PC-9 (cell line): Measurements from ENCODE around the gene SFRP5. TPM values are rescaled to one million over a fixed set of nuclear protein-coding genes. Genes with fewer than 3 reads are reported as not detected.
A peak's percentile ranks its signal among the peaks of the same experiment; 100 is the strongest.

Source experiments
- BruUV-seq: library from RNA; stranded (reverse); fragments of 400-500 nt; replicated peaks from 2 replicates; lab custom pipeline; 2021; lab: Mats Ljungman, UMichigan
- CTCF ChIA-PET: fragments of 300-600 bp; sonication (Branson Sonifier 250); formaldehyde crosslinking; loops from one replicate; lab custom pipeline; 2022; ENCODE audit warnings: antibody characterized with exemption; lab: Charles Lee
- POLR2A ChIA-PET: fragments of 300-600 bp; sonication (Branson Sonifier 250); formaldehyde crosslinking; loops from one replicate; lab custom pipeline; 2022; ENCODE audit warnings: antibody characterized with exemption; ENCODE audit not compliant: unreplicated experiment; lab: Charles Lee
- DNase-seq, 2 experiments: peaks; one replicate each; pipeline versions ENCODE4 v3.0.0 to v3.0.0-alpha.2; 2015 to 2022; ENCODE audit warnings: mixed read lengths in 1 of 2
- H2AFZ ChIP-seq: fragments of 200-600 bp; sonication (generic); 2 replicates; pipeline ENCODE4 v1.8.1; 2017; ENCODE audit warnings: antibody characterized with exemption
- H3F3A ChIP-seq: fragments of 200-600 bp; sonication (generic); 2 replicates; pipeline ENCODE4 v1.8.1; 2017; ENCODE audit warnings: antibody characterized with exemption, mild to moderate bottlenecking, low read depth; ENCODE audit not compliant: insufficient read depth
- H3K27ac ChIP-seq: fragments of 200-600 bp; sonication (generic); 2 replicates; pipeline ENCODE4 v1.6.1; 2016; ENCODE audit warnings: mixed run types
- H3K27me3 ChIP-seq: fragments of 200-600 bp; sonication (generic); 2 replicates; pipeline ENCODE4 v1.6.1; 2016; ENCODE audit warnings: low read depth, mixed run types; ENCODE audit not compliant: insufficient read depth
- H3K36me3 ChIP-seq: fragments of 200-600 bp; sonication (generic); 2 replicates; pipeline ENCODE4 v1.6.1; 2016; ENCODE audit warnings: low read depth, mixed run types
- H3K4me1 ChIP-seq: fragments of 200-600 bp; sonication (generic); replicated peaks from 2 replicates; pipeline ENCODE4 v1.6.1; 2016; ENCODE audit warnings: mixed run types; ENCODE audit not compliant: insufficient read depth
- H3K4me2 ChIP-seq: fragments of 200-600 bp; sonication (generic); 2 replicates; pipeline ENCODE4 v1.6.1; 2017; ENCODE audit warnings: mixed run types
- H3K4me3 ChIP-seq: fragments of 200-600 bp; sonication (generic); 2 replicates; pipeline ENCODE4 v1.6.1; 2016; ENCODE audit warnings: mixed run types
- H3K79me2 ChIP-seq: fragments of 200-600 bp; sonication (generic); 2 replicates; pipeline ENCODE4 v1.6.1; 2017; ENCODE audit warnings: low read depth, mixed run types
- H3K9me2 ChIP-seq: fragments of 200-600 bp; sonication (generic); 2 replicates; pipeline ENCODE4 v1.8.1; 2017; ENCODE audit warnings: mild to moderate bottlenecking; ENCODE audit not compliant: insufficient read depth
- H3K9me3 ChIP-seq: fragments of 200-600 bp; sonication (generic); 2 replicates; pipeline ENCODE4 v1.8.1; 2016; ENCODE audit warnings: low read depth; ENCODE audit not compliant: insufficient read depth
- H4K20me1 ChIP-seq: fragments of 200-600 bp; sonication (generic); 2 replicates; pipeline ENCODE4 v1.8.1; 2017; ENCODE audit not compliant: insufficient read depth
- CTCF ChIP-seq: fragments of 200-600 bp; sonication (generic); conservative IDR thresholded peaks from 2 replicates; pipeline ENCODE4 v1.6.1; 2017; ENCODE audit warnings: mixed run types, antibody characterized with exemption, mild to moderate bottlenecking, moderate library complexity
- EZH2 ChIP-seq: fragments of 200-600 bp; sonication (generic); IDR thresholded peaks from 2 replicates; pipeline ENCODE4 v1.8.0; 2017; ENCODE audit warnings: antibody characterized with exemption, low read depth
- intact Hi-C: fragments of 100-400 bp; cut with micrococcal nuclease; formaldehyde crosslinking; loops from one replicate; pipeline ENCODE4 v1.10.0; 2022; ENCODE audit not compliant: unreplicated experiment
- total RNA-seq: library from RNA; stranded (reverse); gene quantifications from 2 replicates; pipeline ENCODE4 v1.2.3, GENCODE V29; 2021

SFRP5 gene
- total RNA-seq, 1 experiment from 2014 or later = not detected

GRCh38 chr10:97788552-97789442 lies 17.0 kb upstream of the SFRP5 start:
- Histone ChIP-seq H3K27ac (no peak overlapping the region), H4K20me1 (no peaks in the 10 kb centered on the region), H3K79me2 (no peaks in the 10 kb centered on the region), H3K27me3 (no peaks in the 10 kb centered on the region), H3K36me3 (no peaks in the 10 kb centered on the region), H3K9me3 (no peaks in the 10 kb centered on the region), H3K9me2 (no peaks in the 10 kb centered on the region), H3K4me2 (no peak overlapping the region), H3K4me1 (no peaks in the 10 kb centered on the region), H3F3A (no peaks in the 10 kb centered on the region), H3K4me3 (no peak overlapping the region), H2AFZ (no peak overlapping the region)
- no peak for TF ChIP-seq CTCF
- no peak for TF ChIP-seq EZH2
- DNase-seq = peak in 1 of 2 experiments; percentile 22
- ChIA-PET POLR2A (no interaction called here), CTCF (no interaction called here)
- intact Hi-C loops = no loop called here
- no TSS peak for BruUV-seq

GRCh38 chr10:97785731-97786130 lies 13.9 kb upstream of the SFRP5 start:
- intact Hi-C loops = no loop called here
- no peaks in the 10 kb centered on the region for H3K9me3 ChIP-seq
- no peak for DNase-seq
- H3K9me2 ChIP-seq = no peaks in the 10 kb centered on the region
- no peak overlapping the region for H3K4me2 ChIP-seq
- no peaks in the 10 kb centered on the region for H3K79me2 ChIP-seq
- no peaks in the 10 kb centered on the region for H3F3A ChIP-seq
- H3K4me1 ChIP-seq = no peaks in the 10 kb centered on the region
- no peak overlapping the region for H3K27ac ChIP-seq
- no peaks in the 10 kb centered on the region for H4K20me1 ChIP-seq
- no peak overlapping the region for H3K4me3 ChIP-seq
- BruUV-seq = no TSS peak
- POLR2A ChIA-PET = no interaction called here
- H3K27me3 ChIP-seq = no peaks in the 10 kb centered on the region
- no peaks in the 10 kb centered on the region for H3K36me3 ChIP-seq
- H2AFZ ChIP-seq = no peak overlapping the region
- CTCF ChIA-PET = no interaction called here
- TF ChIP-seq EZH2 (no peak), CTCF (no peak)

GRCh38 chr10:97785231-97785630 lies 13.4 kb upstream of the SFRP5 start:
- Histone ChIP-seq H3F3A (no peaks in the 10 kb centered on the region), H3K4me2 (no peak overlapping the region), H3K27me3 (no peaks in the 10 kb centered on the region), H3K4me1 (no peaks in the 10 kb centered on the region), H3K36me3 (no peaks in the 10 kb centered on the region), H3K9me2 (no peaks in the 10 kb centered on the region), H3K27ac (no peak overlapping the region), H3K9me3 (no peaks in the 10 kb centered on the region), H4K20me1 (no peaks in the 10 kb centered on the region), H3K79me2 (no peaks in the 10 kb centered on the region), H3K4me3 (no peak overlapping the region), H2AFZ (no peak overlapping the region)
- ChIA-PET CTCF (no interaction called here), POLR2A (no interaction called here)
- DNase-seq = no peak
- no TSS peak for BruUV-seq
- TF ChIP-seq CTCF (no peak), EZH2 (no peak)
- intact Hi-C loops = no loop called here
